ENCODE measurements around the gene CDHR3.

GRCh38 chr7:106015381-106016218 is 52.5 kb downstream of the CDHR3 start:
- TF ChIP-seq CTCF (IDR thresholded peaks at IDR 0.05) (no peak), POLR2A (IDR thresholded peaks at IDR 0.05) (no peak)
